Measurements from ENCODE around the gene TCHP. TPM values are rescaled to one million over a fixed set of nuclear protein-coding genes. Genes with fewer than 3 reads are reported as not detected.

The TCHP gene
- total and polyA plus RNA-seq, 7 donors = 12.5 to 42.9 (median 16.0) TPM

GRCh38 chr12:109921982-109922381, 21.9 kb downstream of the TCHP start:
- Histone ChIP-seq H3K4me1 (no peaks in the 10 kb centered on the region), H3K27me3 (no peaks in the 10 kb centered on the region), H3K4me3 (no peak overlapping the region), H3K27ac (no peak overlapping the region), H3K36me3 (peaks cover 0 to 50% (median 11%) of the 10 kb centered on the region in 4 donors), H3K9me3 (no peaks in the 10 kb centered on the region)
- WGBS, 2 donors = 86 to 88% methylated on average over 4 of the region's 4 CpGs
- no peak for TF ChIP-seq EP300 (IDR thresholded peaks at IDR 0.05)
- no peak for TF ChIP-seq POLR2AphosphoS5 (IDR thresholded peaks at IDR 0.05)
- TF ChIP-seq POLR2A (IDR thresholded peaks at IDR 0.05) = no peak
- TF ChIP-seq CTCF (IDR thresholded peaks at IDR 0.05) = no peak
- DNase-seq = peak; percentile 42
- intact Hi-C loops (cut with DNase I) = no loop called here

GRCh38 chr12:109923038-109923437, 23.0 kb downstream of the TCHP start:
- H3K9me3 ChIP-seq = no peaks in the 10 kb centered on the region
- WGBS, 2 donors = 88 to 89% methylated on average over 5 of the region's 5 CpGs
- intact Hi-C loops (cut with DNase I) = no loop called here
- H3K27me3 ChIP-seq = no peaks in the 10 kb centered on the region
- peaks cover 0 to 39% (median 4%) of the 10 kb centered on the region in 4 donors for H3K36me3 ChIP-seq
- TF ChIP-seq EP300 (IDR thresholded peaks at IDR 0.05) (no peak), POLR2A (IDR thresholded peaks at IDR 0.05) (no peak), POLR2AphosphoS5 (IDR thresholded peaks at IDR 0.05) (no peak), CTCF (IDR thresholded peaks at IDR 0.05) (no peak)
- H3K4me3 ChIP-seq = no peak overlapping the region
- no peak overlapping the region for H3K27ac ChIP-seq
- DNase-seq = no peak
- H3K4me1 ChIP-seq = no peaks in the 10 kb centered on the region

GRCh38 chr12:109923481-109924245, 23.6 kb downstream of the TCHP start:
- H3K27me3 ChIP-seq = no peaks in the 10 kb centered on the region
- 83 to 89% methylated on average over 17 of the region's 17 CpGs for WGBS, 2 donors
- peaks cover 0 to 34% (median 2%) of the 10 kb centered on the region in 4 donors for H3K36me3 ChIP-seq
- intact Hi-C loops (cut with DNase I) = no loop called here
- no peak for DNase-seq
- no peak for TF ChIP-seq POLR2A (IDR thresholded peaks at IDR 0.05)
- TF ChIP-seq EP300 (IDR thresholded peaks at IDR 0.05) = no peak
- no peak for TF ChIP-seq CTCF (IDR thresholded peaks at IDR 0.05)
- no peak for TF ChIP-seq POLR2AphosphoS5 (IDR thresholded peaks at IDR 0.05)
- H3K27ac ChIP-seq = no peak overlapping the region
- H3K4me3 ChIP-seq = no peak overlapping the region
- no peaks in the 10 kb centered on the region for H3K9me3 ChIP-seq
- H3K4me1 ChIP-seq = no peaks in the 10 kb centered on the region

GRCh38 chr12:109925185-109925840, 25.2 kb downstream of the TCHP start:
- DNase-seq = no peak
- Histone ChIP-seq H3K27ac (no peak overlapping the region), H3K9me3 (no peaks in the 10 kb centered on the region), H3K4me1 (no peaks in the 10 kb centered on the region), H3K4me3 (no peak overlapping the region), H3K27me3 (no peaks in the 10 kb centered on the region), H3K36me3 (peaks cover 0 to 32% (median 2%) of the 10 kb centered on the region in 4 donors)
- TF ChIP-seq POLR2AphosphoS5 (IDR thresholded peaks at IDR 0.05) (no peak), POLR2A (IDR thresholded peaks at IDR 0.05) (no peak), CTCF (IDR thresholded peaks at IDR 0.05) (no peak), EP300 (IDR thresholded peaks at IDR 0.05) (no peak)
- WGBS, 2 donors = 82 to 84% methylated on average over 20 of the region's 20 CpGs
- intact Hi-C loops (cut with DNase I) = no loop called here

All from sigmoid colon (tissue), 7 donors.